Heart left ventricle (tissue), 13 donors: ENCODE data around the gene GET4.

Experiments
- CTCF ChIP-seq, 12 donors: fragments of 200-600 bp; sonication (generic) in 4 of 12; IDR thresholded peaks; one replicate each; pipeline versions ENCODE4 v1.5.0 to v1.8.0; 2018 to 2022; ENCODE audit warnings: antibody characterized with exemption in 12 of 12, mild to moderate bottlenecking in 5 of 12
- POLR2A ChIP-seq, 2 donors: fragments of 450-650 bp; IDR thresholded peaks; one replicate each; pipeline ENCODE4 v1.6.1; 2017; ENCODE audit warnings: antibody characterized with exemption in 2 of 2, mild to moderate bottlenecking in 2 of 2, moderate library complexity in 2 of 2
- donor health status: ischemic (EF 13 %, LVEDD 7.1; RV severe dilation, severe dysfunction).
- donor health status: DM: no; HTN: yes; CAD: no.
- donor health status: DM: no; HTN: no; CAD: no.
- donor health status: ischemic (EF 25% LVEDD 6.9; RV normal size, moderate dysfunction).
- donor health status: ischemic (EF 25% LVEDD 5.7; RV mildly dilated, moderate dysfunction).
- donor health status: ischemic (EF 35%, LVEDD 5.7; RV mildly dilated, moderate dysfunction).
- donor health status: nonischemic (EF 11% LVEDD 7.7; RV severe dilation, severe dysfunction).
- donor health status: DM: yes; HTN: yes; CAD: no.
- donor health status: PGD.
- donor health status: ischemic (EF 29% LVEDD 5.4; RV normal size, mild dysfunction).
- donor health status: nonischemic (EF 23%, LVEDD 6.1; RV moderate dilation, normal function).

- TF ChIP-seq CTCF (IDR thresholded peaks at IDR 0.05) (no peak), POLR2A (IDR thresholded peaks at IDR 0.05) (no peak)
Observed at GRCh38 chr7:831596-832166, 44.7 kb upstream of the GET4 start.
